ENCODE results near the gene PHOX2A. TPM values are rescaled to one million over a fixed set of nuclear protein-coding genes. Genes with fewer than 3 reads are reported as not detected.
A peak's percentile ranks its signal among the peaks of the same experiment; 100 is the strongest.

PHOX2A gene
- polyA plus RNA-seq, 3 donors = not detected

DNA sequence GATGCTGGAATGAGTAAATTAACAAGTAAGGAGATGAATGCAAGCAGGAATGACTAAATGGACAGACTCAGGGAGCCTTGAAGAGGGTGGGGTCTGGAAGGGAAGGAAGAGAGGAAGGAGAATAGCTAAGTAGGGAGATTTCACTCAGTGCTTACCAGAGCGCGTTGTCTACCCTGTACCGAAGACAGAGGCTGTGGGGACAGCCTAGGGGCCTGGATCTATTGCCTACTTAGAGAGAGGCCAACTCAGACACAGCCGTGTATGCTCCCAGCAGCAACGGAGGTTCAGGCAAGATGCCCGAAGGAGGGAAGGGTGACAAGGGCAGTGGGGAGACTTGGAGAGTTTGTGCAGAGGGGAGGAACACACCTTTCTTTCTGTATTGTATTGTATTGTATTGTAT, 27.3 kb downstream of the PHOX2A start, which contains the start of gene FOLR2:
Gene FOLR2 (plus strand): TSS at position 157 of the 400 bp plus-strand sequence. CDS start 1,791 bp downstream, outside the sequence.
- intact Hi-C loops (cut with micrococcal nuclease) = no loop called here
- peak within 1 kb of the TSS; percentile 2 to 56 (median 19) for H3K4me3 ChIP-seq (replicated peaks in 1 of 3; ENCODE audit: low read depth in 2 of 3, low read length in 3 of 3)

DNA sequence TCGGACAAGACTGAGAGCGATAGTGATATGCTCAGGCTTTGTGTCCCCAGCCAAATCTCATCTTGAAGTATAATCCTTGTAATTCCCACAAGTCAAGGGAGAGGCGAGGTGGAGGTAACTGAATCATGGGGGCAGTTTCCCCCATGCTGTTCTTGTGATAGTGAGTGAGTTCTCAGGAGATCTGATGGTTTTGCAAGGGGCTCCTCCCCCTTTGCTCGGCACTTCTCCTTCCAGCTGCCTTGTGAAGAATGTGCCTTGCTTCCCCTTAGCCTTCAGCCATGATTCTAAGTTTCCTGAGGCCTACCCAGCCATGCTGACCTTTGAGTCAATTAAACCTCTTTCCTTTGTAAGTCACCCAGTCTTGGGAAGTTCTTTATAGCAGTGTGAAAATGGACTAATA, 34.9 kb downstream of the PHOX2A start:
- peak overlapping the region; percentile 10 to 34 for H3K27ac ChIP-seq (ENCODE audit: low read depth in 1 of 2, low read length in 2 of 2)
- no peaks in the 10 kb centered on the region for H3K79me2 ChIP-seq (ENCODE audit: insufficient read depth, low read length)
- Mint-ChIP-seq H3K27ac (peak overlapping the region in 6 of 7 donors; percentile 51 to 80 (median 75)), H3K27me3 (ENCODE audit: low read depth in 3 of 3) (peaks cover 0 to 7% (median 0%) of the 10 kb centered on the region in 3 donors), H3K4me3 (peak overlapping the region; percentile 3 to 62), H3K36me3 (no peaks in the 10 kb centered on the region), H3K9me3 (peaks cover 0 to 4% (median 2%) of the 10 kb centered on the region in 7 donors), H3K4me1 (peaks cover 46% of the 10 kb centered on the region)
- no peak for TF ChIP-seq CTCF (IDR thresholded peaks at IDR 0.05)
- DNase-seq = peak; percentile 52 to 58 (median 58)
- peaks cover 48 to 51% of the 10 kb centered on the region in 2 donors for H3K4me1 ChIP-seq (ENCODE audit: control insufficient read depth in 1 of 2, insufficient read depth in 2 of 2, low read length in 2 of 2)
- H3K9ac ChIP-seq (ENCODE audit: insufficient read depth, low read length, poor library complexity, severe bottlenecking) = no peak overlapping the region
- 50% methylated on average over 2 of the region's 4 CpGs for WGBS (ENCODE audit: insufficient coverage)
- no peak overlapping the region for H2AFZ ChIP-seq (ENCODE audit: insufficient read depth, low read depth, low read length, poor library complexity, severe bottlenecking)
- intact Hi-C loops (cut with micrococcal nuclease) = no loop called here
- H4K20me1 ChIP-seq (ENCODE audit: insufficient read depth, low read length) = no peaks in the 10 kb centered on the region
- H3K27me3 ChIP-seq (ENCODE audit: control insufficient read depth in 2 of 2, insufficient read depth in 2 of 2, low read length in 2 of 2) = no peaks in the 10 kb centered on the region
- no peaks in the 10 kb centered on the region for H3K9me3 ChIP-seq (replicated peaks in 1 of 2; ENCODE audit: control insufficient read depth in 1 of 2, insufficient read depth in 1 of 2, low read length in 2 of 2)
- H3K4me2 ChIP-seq (replicated peaks; ENCODE audit: extremely low read depth, low read length, poor library complexity, severe bottlenecking) = peak overlapping the region; percentile 28
- H3K4me3 ChIP-seq (replicated peaks in 1 of 3; ENCODE audit: low read depth in 2 of 3, low read length in 3 of 3) = peak overlapping the region in 1 of 3 experiments; percentile 40
- H3K36me3 ChIP-seq (replicated peaks in 1 of 2; ENCODE audit: control insufficient read depth in 1 of 2, insufficient read depth in 2 of 2, low read length in 2 of 2) = no peaks in the 10 kb centered on the region

More for the DNA sequence above, 27.3 kb downstream of the PHOX2A start, which contains the start of gene FOLR2:
- Histone ChIP-seq H3K9ac (ENCODE audit: insufficient read depth, low read length, poor library complexity, severe bottlenecking) (no peak within 1 kb of the TSS), H3K36me3 (replicated peaks in 1 of 2; ENCODE audit: control insufficient read depth in 1 of 2, insufficient read depth in 2 of 2, low read length in 2 of 2) (no peaks in the 10 kb centered on the region), H3K4me2 (replicated peaks; ENCODE audit: extremely low read depth, low read length, poor library complexity, severe bottlenecking) (peak within 1 kb of the TSS; percentile 60), H3K4me1 (ENCODE audit: control insufficient read depth in 1 of 2, insufficient read depth in 2 of 2, low read length in 2 of 2) (peaks cover 43% of the 10 kb centered on the region in 2 donors), H3K27me3 (ENCODE audit: control insufficient read depth in 2 of 2, insufficient read depth in 2 of 2, low read length in 2 of 2) (no peaks in the 10 kb centered on the region), H3K27ac (ENCODE audit: low read depth in 1 of 2, low read length in 2 of 2) (peak within 1 kb of the TSS; percentile 37 to 87), H2AFZ (ENCODE audit: insufficient read depth, low read depth, low read length, poor library complexity, severe bottlenecking) (peak within 1 kb of the TSS; percentile 81), H3K79me2 (ENCODE audit: insufficient read depth, low read length) (no peaks in the 10 kb centered on the region), H3K9me3 (replicated peaks in 1 of 2; ENCODE audit: control insufficient read depth in 1 of 2, insufficient read depth in 1 of 2, low read length in 2 of 2) (no peaks in the 10 kb centered on the region), H4K20me1 (ENCODE audit: insufficient read depth, low read length) (no peaks in the 10 kb centered on the region)
- DNase-seq = no peak
- Mint-ChIP-seq H3K36me3 (no peaks in the 10 kb centered on the region), H3K27ac (peak within 1 kb of the TSS; percentile 32 to 98 (median 95)), H3K4me1 (peaks cover 42% of the 10 kb centered on the region), H3K4me3 (peak within 1 kb of the TSS; percentile 24 to 78), H3K27me3 (ENCODE audit: low read depth in 3 of 3) (peaks cover 0 to 3% (median 2%) of the 10 kb centered on the region in 3 donors), H3K9me3 (peaks cover 0 to 1% (median 0%) of the 10 kb centered on the region in 7 donors)
- no peak for TF ChIP-seq CTCF (IDR thresholded peaks at IDR 0.05)
- 74% methylated on average over 6 of the region's 6 CpGs for WGBS (ENCODE audit: insufficient coverage)
